Measurements from ENCODE around the gene BRD9. TPM values are rescaled to one million over a fixed set of nuclear protein-coding genes. Genes with fewer than 3 reads are reported as not detected.

BRD9 gene
- total and polyA plus RNA-seq, 9 of the 15 experiments (the other 6 are each of a cell fraction or from before 2014, with no cell fraction given), result 2.4 to 68.7 (median 44.9) TPM

DNA sequence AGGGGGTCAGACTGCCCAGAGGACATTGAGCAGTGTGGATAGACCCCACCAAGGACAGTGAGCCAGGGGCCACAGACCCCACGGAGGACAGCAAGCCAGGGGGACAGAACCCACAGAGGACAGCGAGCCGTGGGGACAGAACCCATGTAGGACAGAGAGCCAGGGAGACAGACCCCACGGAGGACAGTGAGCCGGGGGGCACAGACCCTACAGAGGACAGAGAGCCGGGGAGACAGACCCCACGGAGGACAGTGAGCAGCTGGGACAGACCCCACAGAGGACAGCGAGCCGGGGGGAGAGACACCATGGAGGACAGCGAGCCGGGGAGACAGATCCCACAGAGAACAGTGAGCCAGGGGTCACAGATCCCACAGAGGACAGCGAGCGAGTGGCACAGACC is 38.4 kb downstream of the BRD9 start:
- Histone ChIP-seq H3K79me2 (ENCODE audit: control insufficient read depth, insufficient read depth, low read length) (no peaks in the 10 kb centered on the region), H3K36me3 (ENCODE audit: control insufficient read depth, insufficient read depth, low read length) (no peaks in the 10 kb centered on the region), H3K9ac (ENCODE audit: insufficient read depth in 1 of 2, low read depth in 2 of 2, low read length in 2 of 2) (no peak overlapping the region), H2AFZ (ENCODE audit: low read depth, low read length) (no peak overlapping the region), H3K9me3 (replicated peaks; ENCODE audit: control insufficient read depth, insufficient read depth, low read depth, low read length) (no peaks in the 10 kb centered on the region), H3K9me1 (ENCODE audit: control insufficient read depth, insufficient read depth, low read length) (no peaks in the 10 kb centered on the region), H4K20me1 (replicated peaks; ENCODE audit: control insufficient read depth, insufficient read depth, low read length) (peaks cover 23% of the 10 kb centered on the region), H3K4me3 (no peak overlapping the region), H3K27ac (ENCODE audit: extremely low read depth, low read depth, low read length) (no peak overlapping the region), H3K4me1 (replicated peaks in 1 of 2; ENCODE audit: control insufficient read depth in 2 of 2, insufficient read depth in 2 of 2, low read length in 2 of 2) (peaks cover 0 to 33% of the 10 kb centered on the region in 2 experiments; a peak in 2 of 5 replicates), H3K27me3 (ENCODE audit: control insufficient read depth in 2 of 2, insufficient read depth in 2 of 2, low read length in 2 of 2) (peaks cover 24 to 39% of the 10 kb centered on the region in 2 experiments), H3K4me2 (ENCODE audit: insufficient read depth, low read length) (no peak overlapping the region)
- WGBS (ENCODE audit: insufficient coverage, low coverage, missing lambda C conversion rate), result 55% methylated on average over 12 of the region's 13 CpGs
- no TSS peak for BruUV-seq (replicated peaks)
- ATAC-seq, result no peak
- intact Hi-C loops (cut with micrococcal nuclease) (loop anchor here (10.0 kb wide), 1 partner anchor 179 kb away; no protein-coding TSS in a partner anchor), in situ Hi-C loops (cut with MboI) (no loop called here)
- DNase-seq (ENCODE audit: extremely low read depth in 1 of 4, low spot score in 3 of 4), result no peak
- TF ChIP-seq STAT5A (IDR thresholded peaks at IDR 0.05; ENCODE audit: borderline replicate concordance, low read length), result no peak
- no peak for TF ChIP-seq PRMT5 (CRISPR knock-in tag; IDR thresholded peaks at IDR 0.05)
- no peak for TF ChIP-seq ZSCAN32 (CRISPR knock-in tag; IDR thresholded peaks at IDR 0.05)
- no peak for TF ChIP-seq NCOA4 (IDR thresholded peaks at IDR 0.05; ENCODE audit: partially characterized antibody)
- peak; percentile 7; the same call in 1 of the 2 replicates for TF ChIP-seq POLR2G (IDR thresholded peaks at IDR 0.05; ENCODE audit: low read depth, low read length)
- TF ChIP-seq TCF7L2 (IDR thresholded peaks at IDR 0.05; ENCODE audit: low read depth, low read length), result no peak
- TF ChIP-seq DLX4 (CRISPR knock-in tag; IDR thresholded peaks at IDR 0.05), result no peak
- FAIRE-seq, result no peak
- ChIA-PET POLR2A (interaction anchor here (0.7 kb wide), 1 partner anchor 153 kb away, joined by 4 read pairs; no protein-coding TSS in a partner anchor), CTCF (ENCODE audit: low intra/inter-chr PET ratio) (no interaction called here)

All from K562 (cell line).